Activated T-cell treated with anti-CD3 and anti-CD28 coated beads for 1 hour (primary cell): ENCODE results near the gene DMD.

ENCODE experiments used
- DNase-seq: peaks from one replicate; pipeline ENCODE4 v3.0.0-alpha.2; 2020; ENCODE audit warnings: low read depth

DMD gene

GRCh38 chrX:32483534-32484136 lies 727.7 kb downstream of the DMD start:
- DNase-seq: no peak

GRCh38 chrX:32480019-32480418 lies 731.3 kb downstream of the DMD start:
- DNase-seq: no peak

GRCh38 chrX:32472364-32472763 lies 739.0 kb downstream of the DMD start:
- DNase-seq: no peak

- DNase-seq: no peak
Measured at GRCh38 chrX:32455704-32456103, 755.6 kb downstream of the DMD start.

- no peak for DNase-seq
Measured at GRCh38 chrX:32451954-32452695, 759.2 kb downstream of the DMD start.

DNA sequence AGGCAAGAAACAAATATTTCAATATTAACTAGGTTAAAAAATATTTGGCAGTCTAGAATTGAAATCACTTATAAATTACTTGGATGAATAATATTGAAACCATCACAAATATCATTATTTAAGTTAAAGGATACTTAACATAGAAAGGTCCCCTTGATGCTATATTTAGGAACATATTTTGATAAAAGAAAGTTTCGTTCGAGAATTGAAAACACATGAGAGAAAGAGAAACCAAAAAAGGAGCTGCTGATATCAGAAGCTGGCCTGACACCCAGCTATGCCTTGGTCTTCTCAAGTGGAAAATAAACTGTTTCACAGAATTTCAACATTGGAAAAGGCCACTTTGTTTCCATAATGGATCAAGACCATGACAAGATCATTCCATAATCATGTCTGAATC lies 762.4 kb downstream of the DMD start:
- no peak for DNase-seq

GRCh38 chrX:32448320-32448719 lies 763.0 kb downstream of the DMD start:
- DNase-seq: no peak

DNA sequence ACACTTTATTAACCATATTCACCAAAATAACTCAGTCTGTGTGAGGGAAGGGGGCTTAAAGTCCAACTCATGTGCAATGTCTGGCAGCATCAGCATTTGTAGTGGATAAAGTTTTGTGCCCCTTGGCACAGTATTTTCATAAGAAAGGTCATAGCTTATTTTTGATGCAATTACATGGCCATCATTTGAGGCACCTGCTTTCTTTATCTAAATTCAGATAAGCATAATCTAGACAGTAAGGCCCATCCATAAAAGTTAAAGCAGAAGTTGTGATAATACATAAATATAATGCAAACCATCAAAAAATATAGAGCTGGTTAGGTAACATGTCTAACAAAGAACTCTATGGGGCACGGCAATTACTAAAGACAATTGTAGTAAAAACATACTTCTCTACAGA lies 763.7 kb downstream of the DMD start:
- DNase-seq: no peak

GRCh38 chrX:32443841-32444240 lies 767.5 kb downstream of the DMD start:
- DNase-seq: no peak

GRCh38 chrX:32421266-32421665 lies 790.1 kb downstream of the DMD start:
- DNase-seq: no peak

DNA sequence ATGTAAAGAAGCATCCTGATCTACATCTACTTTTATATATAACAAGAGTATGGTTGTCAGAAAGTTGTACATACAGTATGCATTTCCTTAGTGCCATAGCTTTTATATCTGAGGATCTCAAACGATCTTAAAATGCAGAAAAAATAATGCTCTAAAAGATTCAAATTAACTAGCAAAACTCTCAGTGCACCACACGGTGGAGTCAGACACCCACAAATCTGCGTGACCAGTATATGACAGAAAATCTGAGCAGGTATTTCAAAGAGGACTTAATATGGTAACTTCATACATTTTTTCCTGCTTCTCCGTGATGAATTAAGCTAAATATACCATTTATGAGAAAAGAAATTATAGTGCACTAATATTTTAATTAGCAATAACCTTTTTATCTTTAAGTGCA lies 803.0 kb downstream of the DMD start:
- DNase-seq: no peak

GRCh38 chrX:32397562-32398216 lies 813.7 kb downstream of the DMD start:
- no peak for DNase-seq

DNA sequence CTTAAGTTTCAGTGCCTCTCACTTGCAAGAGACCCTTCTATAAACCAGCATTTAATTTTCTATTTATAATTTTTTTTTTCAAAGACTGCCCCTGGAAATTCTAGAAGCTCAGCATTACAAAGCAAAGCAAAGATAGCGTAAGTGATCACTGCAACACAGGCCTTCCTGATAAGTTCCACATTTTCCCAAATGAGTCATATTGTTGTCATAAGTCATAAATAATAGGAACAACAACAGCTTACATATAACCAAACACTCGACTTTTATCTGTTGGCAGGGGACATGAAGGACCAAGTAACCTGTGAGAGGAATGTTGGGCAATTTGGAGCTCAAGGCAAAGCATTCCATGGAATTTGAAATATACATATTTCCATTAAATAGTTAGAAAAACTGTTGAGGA lies 815.5 kb downstream of the DMD start:
- no peak for DNase-seq

GRCh38 chrX:32392655-32393054 lies 818.7 kb downstream of the DMD start:
- no peak for DNase-seq

DNA sequence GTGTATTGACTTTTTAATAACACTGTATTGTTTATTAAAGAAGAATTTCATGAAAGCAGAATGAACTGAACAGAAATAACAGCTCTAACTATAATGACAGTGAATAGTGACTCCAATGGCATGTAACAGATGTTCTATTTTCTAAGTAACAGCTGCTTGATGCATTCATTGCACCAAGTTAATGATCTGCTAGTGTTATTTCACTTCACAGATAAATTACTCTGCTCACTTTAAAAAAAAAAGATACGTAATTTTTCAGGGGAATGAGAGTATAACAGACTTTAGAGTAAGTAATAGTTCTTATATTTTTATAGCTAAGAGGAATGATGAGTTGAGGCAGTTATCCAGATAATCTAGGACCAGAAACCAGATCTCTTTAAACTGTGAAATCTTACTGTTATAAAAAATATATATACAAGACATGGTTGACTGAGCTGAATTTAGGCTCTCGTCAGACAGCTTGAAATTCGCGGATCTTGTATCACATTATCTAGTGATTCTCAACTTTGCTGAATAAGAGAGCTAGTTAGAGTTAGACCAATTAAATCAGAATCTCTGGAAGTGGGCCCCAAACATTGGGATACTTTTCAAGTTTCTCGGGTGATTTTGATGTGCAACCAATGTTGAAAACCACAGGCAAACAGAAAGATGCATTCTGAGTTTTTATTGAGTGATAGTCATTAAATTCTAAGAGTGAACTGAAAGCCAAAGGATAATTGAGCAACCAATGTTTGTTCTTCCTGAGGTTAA lies 840.7 kb downstream of the DMD start:
- DNase-seq: no peak

- DNase-seq: no peak
Measured at GRCh38 chrX:32293962-32294700, 917.2 kb downstream of the DMD start.

GRCh38 chrX:32289356-32289755 lies 922.0 kb downstream of the DMD start:
- DNase-seq: no peak

DNA sequence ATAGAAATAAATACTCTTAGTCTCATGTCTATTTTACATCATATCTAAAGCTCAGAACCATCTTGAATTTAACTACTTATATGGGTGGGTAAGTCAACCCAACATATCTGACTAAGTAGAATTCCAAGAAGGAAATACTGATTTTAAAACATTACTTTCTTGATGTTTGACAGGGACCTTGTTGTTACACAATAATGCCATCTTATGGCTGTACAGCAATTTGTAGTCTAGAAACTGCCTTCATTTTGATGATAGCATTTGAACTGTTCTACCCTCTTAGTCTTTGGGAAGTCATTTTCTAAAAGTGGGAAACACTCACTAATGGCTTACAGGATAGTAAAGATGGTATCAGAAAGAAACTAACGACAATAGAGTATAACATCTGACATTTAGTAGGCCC lies 929.5 kb downstream of the DMD start:
- DNase-seq: no peak

DNA sequence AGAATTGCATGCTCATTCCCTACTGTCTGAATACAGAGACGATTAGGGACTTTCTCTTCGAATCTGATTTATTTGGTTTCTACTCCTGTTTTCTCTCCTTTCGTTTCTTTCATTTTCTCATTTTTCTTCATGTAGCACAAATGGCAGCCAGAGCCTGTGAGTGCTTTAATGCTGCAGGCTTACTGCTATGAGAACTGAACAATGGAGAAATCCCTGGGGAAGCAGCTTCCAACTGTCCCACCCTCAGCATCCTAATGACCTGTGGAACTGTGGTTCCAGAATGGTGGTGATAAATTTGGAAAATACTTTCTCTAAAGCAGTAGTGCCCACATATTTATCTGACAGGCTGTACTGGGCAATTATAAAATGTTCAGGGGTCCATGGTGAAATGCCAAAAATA lies 930.4 kb downstream of the DMD start:
- no peak for DNase-seq

GRCh38 chrX:32280489-32280888 lies 930.9 kb downstream of the DMD start:
- no peak for DNase-seq

DNA sequence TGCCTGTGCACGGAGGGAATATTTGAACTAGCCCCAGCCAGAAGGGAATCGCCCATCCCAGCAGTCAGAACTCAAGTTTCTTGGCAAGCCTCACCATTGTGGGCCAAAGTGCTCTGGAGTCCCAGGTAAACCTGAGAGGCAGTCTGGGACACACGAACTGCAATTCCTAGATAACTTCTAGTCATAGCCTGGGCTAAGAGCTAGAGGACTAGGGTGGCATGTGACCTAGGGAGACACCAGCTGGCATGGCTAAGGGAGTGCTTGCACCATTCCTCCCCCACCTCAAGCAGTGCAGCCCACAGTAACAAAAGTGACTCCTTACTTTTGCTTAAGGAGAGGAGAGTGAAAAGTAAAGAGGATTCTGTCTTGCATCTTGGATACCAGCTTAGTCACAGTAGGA lies 935.2 kb downstream of the DMD start:
- no peak for DNase-seq

- no peak for DNase-seq
Measured at GRCh38 chrX:32269866-32270265, 941.5 kb downstream of the DMD start.
